Measurements from ENCODE around the gene IFNG.

Gene IFNG

DNA sequence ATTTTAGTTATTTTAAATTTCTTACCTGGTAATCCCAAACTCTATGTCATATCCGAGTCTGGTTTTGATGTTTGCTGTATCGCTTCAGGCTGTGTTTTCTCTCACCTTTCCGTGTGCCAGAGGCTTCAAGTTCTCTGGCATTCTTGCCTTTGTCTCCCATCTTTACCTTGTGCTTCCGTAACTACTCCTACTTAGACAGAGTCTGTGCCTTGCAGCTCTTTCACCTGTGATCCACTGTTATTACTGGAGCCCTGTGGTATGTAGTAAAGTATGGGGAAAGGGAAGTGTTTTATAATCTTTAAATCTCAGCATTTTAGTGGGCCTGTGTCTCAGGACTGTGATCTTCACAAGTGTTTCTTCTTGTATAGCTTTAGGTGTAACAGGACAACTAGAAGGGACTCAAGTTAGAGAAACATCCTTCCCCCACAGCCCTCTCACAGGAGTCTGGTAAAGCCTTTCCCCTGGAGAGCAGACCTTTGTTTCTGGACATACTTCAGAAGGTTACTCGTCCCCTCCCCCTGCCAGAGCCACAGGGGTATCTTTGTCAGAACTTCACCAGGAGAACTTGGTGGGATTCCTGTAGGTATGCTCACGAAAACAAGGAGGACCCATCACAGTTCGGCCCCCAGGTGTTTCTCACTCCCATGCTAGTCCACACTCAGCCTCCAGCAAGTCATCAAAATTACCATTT, 11.1 kb downstream of the IFNG start:
- Mint-ChIP-seq H3K27me3 (ENCODE audit: low read depth) (peaks cover 3% of the 10 kb centered on the region), H3K4me3 (no peak overlapping the region), H3K4me1 (no peaks in the 10 kb centered on the region), H3K27ac (no peak overlapping the region), H3K36me3 (ENCODE audit: low read depth) (no peaks in the 10 kb centered on the region), H3K9me3 (no peaks in the 10 kb centered on the region)
- TF ChIP-seq, protein P1, sequence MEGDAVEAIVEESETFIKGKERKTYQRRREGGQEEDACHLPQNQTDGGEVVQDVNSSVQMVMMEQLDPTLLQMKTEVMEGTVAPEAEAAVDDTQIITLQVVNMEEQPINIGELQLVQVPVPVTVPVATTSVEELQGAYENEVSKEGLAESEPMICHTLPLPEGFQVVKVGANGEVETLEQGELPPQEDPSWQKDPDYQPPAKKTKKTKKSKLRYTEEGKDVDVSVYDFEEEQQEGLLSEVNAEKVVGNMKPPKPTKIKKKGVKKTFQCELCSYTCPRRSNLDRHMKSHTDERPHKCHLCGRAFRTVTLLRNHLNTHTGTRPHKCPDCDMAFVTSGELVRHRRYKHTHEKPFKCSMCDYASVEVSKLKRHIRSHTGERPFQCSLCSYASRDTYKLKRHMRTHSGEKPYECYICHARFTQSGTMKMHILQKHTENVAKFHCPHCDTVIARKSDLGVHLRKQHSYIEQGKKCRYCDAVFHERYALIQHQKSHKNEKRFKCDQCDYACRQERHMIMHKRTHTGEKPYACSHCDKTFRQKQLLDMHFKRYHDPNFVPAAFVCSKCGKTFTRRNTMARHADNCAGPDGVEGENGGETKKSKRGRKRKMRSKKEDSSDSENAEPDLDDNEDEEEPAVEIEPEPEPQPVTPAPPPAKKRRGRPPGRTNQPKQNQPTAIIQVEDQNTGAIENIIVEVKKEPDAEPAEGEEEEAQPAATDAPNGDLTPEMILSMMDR (IDR thresholded peaks at IDR 0.05; ENCODE audit: unreplicated experiment in 3 of 3) = no peak

DNA sequence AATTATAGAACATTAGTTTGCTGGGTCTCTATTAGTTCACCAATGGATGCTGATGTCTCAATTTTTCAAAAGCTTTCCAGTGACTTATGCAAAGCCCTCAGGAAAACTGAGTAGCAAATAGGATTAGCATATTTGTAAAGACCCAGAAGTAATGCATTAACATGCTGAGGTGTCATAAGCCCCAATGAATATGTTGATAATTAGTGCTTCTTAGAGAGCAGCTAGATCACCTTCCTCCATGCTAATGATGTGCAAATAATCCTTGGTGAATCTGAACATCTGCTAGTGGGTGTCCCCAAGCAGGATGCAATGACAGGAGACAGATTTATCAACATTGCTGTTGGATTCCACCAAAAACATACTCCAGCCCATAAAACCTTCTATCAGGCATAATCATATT, 19.0 kb downstream of the IFNG start:
- Mint-ChIP-seq H3K4me3 (no peak overlapping the region), H3K4me1 (no peaks in the 10 kb centered on the region), H3K27ac (no peak overlapping the region), H3K27me3 (ENCODE audit: low read depth) (no peaks in the 10 kb centered on the region), H3K36me3 (ENCODE audit: low read depth) (no peaks in the 10 kb centered on the region), H3K9me3 (no peaks in the 10 kb centered on the region)
- TF ChIP-seq, protein P1 (IDR thresholded peaks at IDR 0.05; ENCODE audit: unreplicated experiment in 3 of 3) = no peak

DNA sequence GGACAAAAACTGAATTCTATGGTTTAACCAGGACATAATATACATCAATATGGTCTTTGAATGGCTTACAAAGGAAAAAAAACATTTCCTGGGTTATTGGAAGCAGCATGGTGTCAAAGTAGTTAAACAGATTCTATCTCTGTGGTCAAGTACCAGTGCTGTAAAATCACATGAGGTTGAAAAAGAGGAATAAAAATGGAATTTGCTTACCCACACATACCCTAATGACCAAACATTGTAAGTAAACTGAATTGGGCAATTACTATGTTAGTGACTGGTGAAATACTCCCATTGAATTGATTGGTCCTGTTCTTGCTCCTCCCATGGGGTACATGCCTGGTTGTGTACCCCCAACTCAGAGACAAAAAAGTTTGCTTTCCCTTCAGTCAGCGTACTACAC, 19.6 kb downstream of the IFNG start:
- Mint-ChIP-seq H3K4me3 (no peak overlapping the region), H3K9me3 (no peaks in the 10 kb centered on the region), H3K27ac (no peak overlapping the region), H3K27me3 (ENCODE audit: low read depth) (no peaks in the 10 kb centered on the region), H3K36me3 (ENCODE audit: low read depth) (no peaks in the 10 kb centered on the region), H3K4me1 (no peaks in the 10 kb centered on the region)
- TF ChIP-seq, protein P1 (IDR thresholded peaks at IDR 0.05; ENCODE audit: unreplicated experiment in 3 of 3) = no peak

DNA sequence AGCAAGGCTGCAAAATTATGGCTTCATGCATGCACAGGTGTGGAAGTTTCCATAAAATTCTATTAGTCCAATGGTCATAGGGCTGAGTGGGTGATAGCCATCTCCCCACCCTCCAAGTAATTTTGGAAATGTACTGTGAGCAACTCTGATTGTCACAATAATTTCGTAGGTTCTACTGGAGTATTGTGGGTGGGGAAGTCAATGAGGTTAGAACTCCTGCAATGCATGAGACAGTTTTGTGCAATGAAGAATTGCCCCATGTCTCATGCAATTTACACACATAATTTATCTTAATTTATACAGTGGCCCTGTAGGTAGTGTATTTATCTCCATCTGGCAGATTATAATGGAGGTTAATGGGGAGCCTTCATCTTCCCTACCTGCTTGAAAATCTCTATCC, 20.5 kb downstream of the IFNG start:
- Mint-ChIP-seq H3K27ac (no peak overlapping the region), H3K4me3 (no peak overlapping the region), H3K36me3 (ENCODE audit: low read depth) (no peaks in the 10 kb centered on the region), H3K4me1 (no peaks in the 10 kb centered on the region), H3K9me3 (no peaks in the 10 kb centered on the region), H3K27me3 (ENCODE audit: low read depth) (no peaks in the 10 kb centered on the region)
- TF ChIP-seq, protein P1 (IDR thresholded peaks at IDR 0.05; ENCODE audit: unreplicated experiment in 3 of 3) = no peak

DNA sequence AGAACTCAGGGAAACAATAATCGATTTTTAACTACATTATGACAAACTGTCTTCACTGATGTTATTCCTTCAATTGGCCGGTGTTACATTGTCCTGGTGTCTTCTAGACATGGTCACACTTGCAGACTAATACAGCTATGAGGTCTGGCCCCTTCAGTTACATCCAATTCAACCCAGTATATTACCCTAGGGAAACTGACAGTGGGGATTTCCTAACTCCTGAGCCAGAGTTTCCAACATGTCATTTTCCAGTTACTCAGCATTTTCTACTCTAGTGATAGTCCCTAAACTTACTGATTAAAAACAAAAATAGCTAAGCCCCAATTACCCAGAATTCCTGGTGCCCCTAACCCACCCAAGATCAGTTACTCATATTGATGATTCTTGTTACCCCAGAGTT, 21.1 kb downstream of the IFNG start:
- no peaks in the 10 kb centered on the region for H3K9me3 Mint-ChIP-seq
- H3K27ac Mint-ChIP-seq = no peak overlapping the region
- H3K4me1 Mint-ChIP-seq = no peaks in the 10 kb centered on the region
- H3K4me3 Mint-ChIP-seq = no peak overlapping the region
- H3K27me3 Mint-ChIP-seq (ENCODE audit: low read depth) = no peaks in the 10 kb centered on the region
- H3K36me3 Mint-ChIP-seq (ENCODE audit: low read depth) = no peaks in the 10 kb centered on the region
- TF ChIP-seq, protein P1 (IDR thresholded peaks at IDR 0.05; ENCODE audit: unreplicated experiment in 3 of 3) = no peak

DNA sequence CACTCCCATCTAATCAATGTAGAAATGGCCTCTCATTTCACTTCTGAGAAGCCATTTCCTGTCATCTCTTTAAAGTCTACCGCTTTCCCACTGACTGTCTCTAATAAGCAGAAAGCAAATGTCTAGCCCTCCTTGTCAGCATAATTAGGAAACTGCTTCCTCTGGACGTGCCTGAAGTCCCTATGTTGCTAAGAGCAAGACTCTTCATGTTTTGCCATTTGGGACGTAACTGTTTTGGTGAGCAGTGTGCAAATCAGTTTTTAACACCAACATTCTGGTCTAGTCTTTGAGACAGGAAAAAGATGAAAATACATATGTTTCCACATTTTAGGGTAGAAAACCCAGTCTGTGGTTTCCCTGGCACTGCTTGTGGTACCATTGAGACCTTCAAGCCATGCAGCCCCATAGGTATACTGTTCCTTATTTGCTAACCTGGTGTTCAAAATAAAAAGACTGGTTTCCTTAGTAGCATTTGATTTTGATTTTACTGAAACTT, 22.2 kb downstream of the IFNG start:
- H3K36me3 Mint-ChIP-seq (ENCODE audit: low read depth) = no peaks in the 10 kb centered on the region
- no peaks in the 10 kb centered on the region for H3K27me3 Mint-ChIP-seq (ENCODE audit: low read depth)
- H3K4me3 Mint-ChIP-seq = no peak overlapping the region

More for the DNA sequence above, 22.2 kb downstream of the IFNG start:
- Mint-ChIP-seq H3K27ac (no peak overlapping the region), H3K4me1 (no peaks in the 10 kb centered on the region), H3K9me3 (peaks cover 2% of the 10 kb centered on the region)
- TF ChIP-seq, protein P1 (IDR thresholded peaks at IDR 0.05; ENCODE audit: unreplicated experiment in 3 of 3) = no peak
